CD4-positive, alpha-beta T cell treated with Interferon alpha-2 for 1 hour (primary cell): ENCODE results near the gene ASPHD2.

ENCODE experiments used
- DNase-seq, 2 donors: peaks; one replicate each; pipeline ENCODE4 v3.0.0-alpha.2; 2020 to 2022

ASPHD2 gene

DNA sequence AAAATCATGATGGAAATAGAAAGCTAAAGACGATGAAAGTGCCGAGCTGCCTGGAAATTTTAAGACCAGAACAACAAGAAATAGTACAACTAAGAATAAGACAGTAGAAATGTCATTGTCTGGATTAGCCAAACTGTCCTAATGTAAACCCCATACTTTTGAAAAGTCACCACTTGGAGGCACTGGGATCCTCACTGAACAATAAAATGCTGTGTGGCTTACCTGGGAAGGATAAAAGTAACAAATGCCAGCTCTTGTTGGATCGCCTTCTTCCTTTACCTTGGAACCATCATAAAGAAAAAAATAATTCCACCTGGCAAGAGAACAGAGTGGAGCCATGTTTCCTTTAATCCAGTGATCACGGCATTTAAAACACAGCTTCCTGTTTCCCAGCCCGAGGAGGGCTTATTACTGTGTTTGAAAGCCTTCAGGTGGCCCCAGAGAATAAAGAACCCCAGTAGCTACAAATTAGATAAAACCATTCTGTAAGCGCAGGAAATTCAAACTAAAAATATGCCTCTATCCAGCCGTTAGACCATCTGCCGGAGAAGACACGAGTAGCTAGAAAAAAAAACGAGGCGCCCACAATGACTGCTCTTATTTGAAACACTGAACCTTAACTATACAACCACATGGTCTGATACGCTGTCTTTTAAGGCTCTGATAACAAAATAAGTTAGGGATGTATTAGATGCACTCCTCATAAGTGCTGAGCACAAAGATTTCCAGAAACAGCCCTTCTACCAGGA lies 50.2 kb downstream of the ASPHD2 start:
- DNase-seq = peak in 1 of 2 donors; percentile 6

DNA sequence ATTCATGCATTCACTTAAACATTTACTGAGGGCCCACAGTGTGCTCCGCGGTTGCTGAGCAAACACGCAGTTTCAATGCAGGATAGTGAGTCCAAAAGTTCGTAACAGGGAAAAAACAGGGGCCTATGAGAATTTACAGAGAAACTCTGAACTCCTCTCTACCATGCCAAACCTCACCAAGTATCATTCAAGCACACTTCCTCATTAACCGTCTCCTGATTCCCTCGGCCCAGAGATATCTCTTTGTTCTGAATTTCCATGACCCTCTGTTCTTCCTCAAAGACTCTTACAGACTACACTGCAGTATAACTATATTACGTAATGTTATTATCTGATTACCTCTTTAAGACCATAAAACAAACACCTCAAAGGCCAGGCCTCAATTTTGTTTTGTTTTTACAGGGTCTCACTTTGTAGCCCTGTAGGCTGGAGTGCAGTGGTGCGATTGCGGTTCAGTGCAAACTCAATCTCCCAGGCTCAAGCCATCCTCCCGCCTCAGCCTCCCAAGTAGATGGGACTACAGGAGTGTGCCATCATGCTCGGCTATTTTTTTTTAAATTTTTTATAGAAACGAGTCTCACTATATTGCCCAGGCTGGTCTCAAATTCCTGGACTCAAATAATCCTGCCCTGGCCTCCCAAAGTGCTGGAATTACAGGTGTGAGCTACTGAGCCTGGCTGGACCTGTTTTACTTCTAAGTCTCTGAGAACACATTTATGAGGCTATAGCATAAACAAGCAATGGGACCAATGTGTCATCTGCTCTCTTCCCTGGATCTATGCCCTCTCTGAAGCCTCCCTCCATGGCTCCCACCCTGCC lies 50.9 kb downstream of the ASPHD2 start:
- no peak for DNase-seq

GRCh38 chr22:26480611-26480932 lies 51.5 kb downstream of the ASPHD2 start:
- DNase-seq = no peak

GRCh38 chr22:26481112-26481693 lies 52.1 kb downstream of the ASPHD2 start:
- no peak for DNase-seq

- DNase-seq = no peak
Measured at GRCh38 chr22:26481694-26482093, 52.6 kb downstream of the ASPHD2 start.

DNA sequence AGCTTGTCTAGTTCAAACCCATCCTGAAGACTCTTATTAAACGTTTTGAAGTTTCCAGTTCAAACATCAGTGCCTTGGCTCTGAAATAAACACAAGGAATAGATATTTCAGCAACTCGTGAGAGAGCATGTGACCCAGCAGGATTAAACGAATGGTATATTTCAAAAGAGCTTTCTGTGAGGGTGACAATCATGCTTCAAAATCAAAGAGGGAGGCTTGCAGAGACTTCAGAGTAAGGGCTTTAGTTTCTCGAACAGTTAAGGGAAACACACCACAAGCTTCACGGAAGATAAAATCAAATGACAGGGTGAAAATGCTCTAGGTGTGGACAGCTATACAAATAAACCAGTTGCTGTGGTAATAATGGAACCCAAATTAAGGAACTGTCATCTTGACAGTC lies 53.1 kb downstream of the ASPHD2 start:
- peak in 1 of 2 donors; percentile 18 for DNase-seq

- DNase-seq = no peak
Measured at GRCh38 chr22:26483043-26483438, 54.0 kb downstream of the ASPHD2 start.

DNA sequence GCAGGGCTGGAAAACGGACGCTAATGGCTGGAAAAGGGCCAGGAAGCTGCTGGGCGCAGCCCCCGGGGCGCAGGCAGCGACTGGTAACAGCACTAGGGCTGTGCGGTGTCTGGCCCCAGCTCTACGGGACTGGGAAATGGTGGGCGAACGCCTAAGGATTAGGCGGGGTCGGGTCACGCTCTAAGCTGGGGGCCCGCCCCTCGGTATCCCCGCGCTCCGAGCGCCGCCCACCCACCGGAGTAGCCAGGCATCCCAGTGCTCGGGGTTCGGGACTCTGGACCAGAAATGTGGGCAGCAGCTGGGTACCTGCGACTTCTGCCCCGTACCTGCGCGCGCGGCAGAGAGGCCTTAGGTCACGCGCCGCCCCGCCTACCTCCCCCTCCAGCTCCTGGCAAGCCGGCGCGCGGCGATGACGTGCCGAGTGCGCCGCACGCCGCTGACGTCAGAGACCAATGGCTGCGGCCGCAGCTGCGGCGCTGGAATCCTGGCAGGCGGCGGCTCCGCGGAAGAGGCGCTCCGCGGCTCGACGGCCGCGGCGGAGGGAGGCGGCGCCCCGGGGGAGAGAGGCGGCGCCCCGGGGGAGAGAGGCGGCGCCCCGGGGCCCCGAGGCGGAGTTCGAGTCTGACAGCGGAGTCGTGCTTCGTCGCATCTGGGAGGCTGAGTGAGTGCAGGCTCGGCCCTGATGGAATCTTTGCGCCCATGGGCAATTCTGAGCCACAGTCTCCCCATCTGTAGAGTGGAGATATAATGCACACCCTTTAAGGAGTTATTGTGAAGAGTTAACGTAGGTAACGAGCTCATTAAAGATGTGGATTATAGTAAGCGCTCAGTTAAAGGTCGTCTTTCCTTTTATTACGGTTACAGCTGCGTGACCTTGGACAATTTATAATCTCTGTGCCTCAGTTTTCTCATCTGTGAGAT lies 54.6 kb downstream of the ASPHD2 start, which contains the start of the genes HPS4 and SRRD:
TSS of gene HPS4 (minus strand) at position 345 of the 921 bp plus-strand sequence. CDS start 2,021 bp downstream, outside the sequence.
TSS of gene SRRD (plus strand) at position 439 of the 921 bp plus-strand sequence. CDS start at position 453, 14 bp downstream.
- peak; percentile 92 to 95 for DNase-seq

GRCh38 chr22:26484360-26484706 lies 55.3 kb downstream of the ASPHD2 start:
- peak in 1 of 2 donors; percentile 53 for DNase-seq

- no peak for DNase-seq
Measured at GRCh38 chr22:26485013-26485412, 56.0 kb downstream of the ASPHD2 start.

- no peak for DNase-seq
Measured at GRCh38 chr22:26485806-26486390, 56.8 kb downstream of the ASPHD2 start.

DNA sequence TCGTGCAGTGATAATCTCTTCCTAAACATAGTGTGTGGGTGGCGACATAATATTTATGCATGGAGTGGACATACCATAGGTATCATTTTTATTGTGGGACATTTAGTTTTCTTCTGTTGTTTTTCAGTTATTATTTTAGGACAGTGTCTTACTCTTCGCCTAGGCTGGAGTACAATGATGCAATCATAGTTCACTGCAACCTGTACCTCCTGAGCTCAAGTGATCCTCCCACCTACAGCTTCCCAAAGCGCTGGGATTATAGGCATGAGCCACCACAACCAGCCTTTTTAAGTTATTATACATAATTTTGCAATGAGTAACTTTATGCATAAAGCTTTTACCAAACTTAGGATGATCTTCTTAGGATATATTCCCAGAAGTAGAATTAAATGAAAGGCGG lies 57.3 kb downstream of the ASPHD2 start:
- DNase-seq = no peak

DNA sequence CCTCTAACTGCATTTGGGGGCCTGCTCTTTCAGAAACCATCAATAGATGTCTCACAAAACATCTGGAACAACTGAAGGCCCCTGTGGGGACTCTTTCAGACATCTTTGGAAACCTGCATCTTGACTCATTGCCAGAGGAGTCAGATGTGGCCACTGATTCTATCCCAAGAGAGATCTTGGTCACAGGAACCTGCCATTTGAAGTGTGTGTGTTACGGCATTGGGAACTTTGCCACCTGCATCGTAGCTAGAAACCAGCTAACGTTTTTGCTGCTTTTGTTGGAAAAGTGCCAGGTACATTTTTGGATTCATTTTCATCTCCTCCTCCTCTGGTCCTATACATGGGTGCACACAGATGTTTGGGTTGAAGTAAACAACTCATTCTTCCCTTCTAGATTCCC lies 58.9 kb downstream of the ASPHD2 start:
- no peak for DNase-seq

GRCh38 chr22:26489447-26490036 lies 60.5 kb downstream of the ASPHD2 start:
- DNase-seq = no peak

GRCh38 chr22:26492220-26492619 lies 63.2 kb downstream of the ASPHD2 start:
- no peak for DNase-seq

DNA sequence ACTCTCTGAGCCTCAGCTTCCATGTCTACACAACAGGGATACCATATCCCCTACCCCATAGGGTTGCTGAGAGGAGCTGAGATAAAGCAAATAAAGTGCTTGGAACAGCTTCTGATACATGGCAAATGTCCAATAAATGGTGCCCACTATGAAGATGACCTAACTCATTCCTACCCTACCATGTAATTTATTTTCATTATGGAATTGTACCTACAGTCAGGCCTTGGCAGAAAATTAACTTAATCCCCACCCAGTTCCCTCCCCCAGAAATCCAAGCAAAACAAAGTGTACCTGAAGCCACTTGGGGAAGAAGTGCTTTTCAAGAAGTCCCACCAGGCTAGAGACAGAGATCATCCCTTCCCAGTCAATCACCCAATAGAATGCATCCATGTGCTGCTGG lies 65.4 kb downstream of the ASPHD2 start:
- DNase-seq = no peak
